ENCODE measurements around the gene ELMO1.

Gene ELMO1

GRCh38 chr7:36896956-36897590 lies 551.6 kb downstream of the ELMO1 start:
- no peak for FAIRE-seq

- no peak for FAIRE-seq
Observed at GRCh38 chr7:36896418-36896817, 552.2 kb downstream of the ELMO1 start.

DNA sequence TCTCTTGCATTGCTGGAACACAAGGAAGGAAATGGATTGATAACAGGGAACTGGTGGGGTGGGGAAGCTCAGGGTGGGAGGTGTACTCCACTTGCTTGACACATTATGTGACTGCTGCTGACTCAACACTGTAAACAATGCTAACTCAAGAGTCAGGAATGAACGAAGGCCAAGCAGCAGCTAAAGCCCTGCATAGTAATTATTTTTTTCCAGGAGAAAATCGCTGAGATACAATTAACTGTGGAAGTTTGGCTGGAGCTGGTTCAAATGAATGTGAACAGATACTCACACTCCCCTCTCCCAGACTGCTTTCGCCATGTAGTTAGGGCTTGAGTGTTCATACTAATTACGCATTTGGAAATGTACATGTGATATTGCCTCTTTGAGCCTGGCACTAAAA lies 553.5 kb downstream of the ELMO1 start:
- FAIRE-seq: no peak

- FAIRE-seq: no peak
Observed at GRCh38 chr7:36894190-36894589, 554.5 kb downstream of the ELMO1 start.

- no peak for FAIRE-seq
Observed at GRCh38 chr7:36889182-36889581, 559.5 kb downstream of the ELMO1 start.

GRCh38 chr7:36887969-36888368 lies 560.7 kb downstream of the ELMO1 start:
- no peak for FAIRE-seq

GRCh38 chr7:36887233-36887632 lies 561.4 kb downstream of the ELMO1 start:
- FAIRE-seq: no peak

GRCh38 chr7:36884910-36885309 lies 563.8 kb downstream of the ELMO1 start:
- no peak for FAIRE-seq

GRCh38 chr7:36884351-36884750 lies 564.3 kb downstream of the ELMO1 start:
- no peak for FAIRE-seq

DNA sequence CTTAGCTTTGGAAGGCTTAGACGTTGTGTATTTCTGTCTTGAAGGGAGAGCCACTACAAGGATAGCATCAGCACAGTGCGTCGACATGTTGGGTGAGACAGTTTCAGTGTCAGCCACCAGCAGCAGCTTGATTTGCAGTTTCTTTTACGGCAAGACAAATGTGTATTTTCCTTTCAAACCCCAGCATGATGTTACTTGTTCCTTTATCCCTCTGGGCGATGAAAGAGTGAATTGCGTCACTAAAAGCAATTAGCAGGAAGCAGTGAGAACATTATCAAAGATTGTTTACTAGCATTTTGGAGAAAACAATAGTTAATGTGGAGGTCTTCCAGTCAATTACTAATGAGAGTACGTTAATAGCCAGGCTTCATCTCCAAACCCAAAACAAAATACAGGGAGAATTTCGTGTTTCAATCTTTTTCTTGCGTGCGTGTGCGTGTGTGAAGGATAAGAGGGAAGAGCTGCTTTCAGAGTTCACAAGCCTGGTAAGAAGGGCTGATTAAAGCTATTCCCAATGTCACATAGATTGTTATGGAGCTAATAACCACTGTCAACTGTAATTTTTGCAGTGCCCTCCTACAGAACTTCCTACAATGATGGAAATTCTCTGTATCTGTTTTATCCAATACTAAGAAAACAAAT lies 567.3 kb downstream of the ELMO1 start:
- peak; percentile 66 for FAIRE-seq

GRCh38 chr7:36880108-36880507 lies 568.6 kb downstream of the ELMO1 start:
- peak; percentile 85 for FAIRE-seq

DNA sequence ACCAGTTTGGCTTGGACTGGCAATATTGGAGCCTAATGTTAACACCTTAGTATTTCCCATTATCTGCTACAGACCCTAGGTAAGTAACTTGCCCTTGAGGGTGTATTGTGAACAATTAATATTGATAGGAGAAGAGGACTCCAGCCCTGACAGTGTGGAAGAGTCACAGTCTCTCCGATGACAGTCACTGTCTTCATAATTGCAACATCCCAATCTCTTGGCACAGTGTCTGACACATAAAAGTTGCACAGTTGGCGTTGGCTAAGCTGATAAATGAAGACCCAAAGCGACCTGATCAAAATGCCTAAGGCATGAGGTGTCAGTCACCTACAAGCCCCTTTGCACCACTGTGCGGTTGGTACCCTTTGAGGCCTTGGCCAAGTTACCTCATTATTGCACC lies 569.6 kb downstream of the ELMO1 start:
- no peak for FAIRE-seq

DNA sequence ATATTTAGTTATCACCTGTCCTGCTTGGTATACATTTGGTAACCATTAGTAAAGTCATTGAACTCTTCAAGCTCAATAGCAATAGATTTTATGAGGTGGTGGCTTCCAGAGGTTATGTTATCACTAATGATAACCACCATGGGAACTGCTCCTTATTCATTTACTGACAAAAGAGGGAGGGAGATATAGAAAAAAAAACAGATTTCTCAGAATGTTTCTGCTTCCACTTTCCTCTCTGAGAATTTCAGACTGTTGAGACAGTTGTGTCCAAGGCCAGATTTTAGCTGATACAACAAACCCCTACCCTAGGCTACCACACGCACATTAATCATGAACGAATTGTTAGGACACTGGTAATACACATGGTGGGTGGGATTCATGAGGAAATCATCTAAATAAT lies 570.4 kb downstream of the ELMO1 start:
- no peak for FAIRE-seq

- FAIRE-seq: no peak
Observed at GRCh38 chr7:36875794-36876193, 572.9 kb downstream of the ELMO1 start.

DNA sequence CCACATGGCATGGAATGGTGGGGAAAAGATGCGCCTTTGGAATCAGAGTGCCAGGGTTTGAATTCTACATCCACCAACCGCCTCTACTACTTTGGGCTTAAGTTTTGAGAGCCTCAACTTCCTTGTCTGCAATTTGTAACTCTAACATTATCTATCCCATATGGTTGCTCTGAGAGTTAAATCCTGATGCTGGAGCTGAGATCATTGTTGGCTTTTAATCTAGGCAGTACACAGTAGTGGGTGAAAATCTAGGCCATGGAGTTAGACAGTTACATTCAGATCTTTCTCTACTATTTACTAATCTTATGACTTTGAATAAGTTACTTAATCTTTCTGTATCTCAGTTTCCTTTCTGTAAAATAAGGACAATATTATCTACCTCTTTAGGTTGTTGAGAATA lies 574.6 kb downstream of the ELMO1 start:
- peak; percentile 5 for FAIRE-seq

DNA sequence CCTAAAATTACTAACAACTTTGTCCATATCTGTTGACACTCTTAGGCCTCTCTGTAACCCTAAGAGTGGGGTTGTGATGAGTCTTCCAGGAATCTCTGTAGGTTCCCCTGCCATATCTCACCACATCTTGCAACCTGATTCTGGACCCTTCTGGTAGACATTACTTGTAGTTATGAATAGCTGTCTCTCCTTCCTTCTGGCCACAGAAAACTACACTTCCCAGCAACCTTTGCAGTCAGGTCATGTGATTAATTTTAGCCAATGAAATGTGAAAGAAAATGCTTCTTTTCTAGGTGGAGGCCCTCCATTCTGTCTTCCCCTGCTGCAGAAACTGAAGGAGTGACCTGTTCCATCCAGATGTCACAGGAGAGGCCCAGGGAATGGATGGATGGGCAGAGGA lies 576.8 kb downstream of the ELMO1 start:
- no peak for FAIRE-seq

GRCh38 chr7:36871355-36871738 lies 577.3 kb downstream of the ELMO1 start:
- no peak for FAIRE-seq

GRCh38 chr7:36870625-36871354 lies 577.9 kb downstream of the ELMO1 start:
- no peak for FAIRE-seq

DNA sequence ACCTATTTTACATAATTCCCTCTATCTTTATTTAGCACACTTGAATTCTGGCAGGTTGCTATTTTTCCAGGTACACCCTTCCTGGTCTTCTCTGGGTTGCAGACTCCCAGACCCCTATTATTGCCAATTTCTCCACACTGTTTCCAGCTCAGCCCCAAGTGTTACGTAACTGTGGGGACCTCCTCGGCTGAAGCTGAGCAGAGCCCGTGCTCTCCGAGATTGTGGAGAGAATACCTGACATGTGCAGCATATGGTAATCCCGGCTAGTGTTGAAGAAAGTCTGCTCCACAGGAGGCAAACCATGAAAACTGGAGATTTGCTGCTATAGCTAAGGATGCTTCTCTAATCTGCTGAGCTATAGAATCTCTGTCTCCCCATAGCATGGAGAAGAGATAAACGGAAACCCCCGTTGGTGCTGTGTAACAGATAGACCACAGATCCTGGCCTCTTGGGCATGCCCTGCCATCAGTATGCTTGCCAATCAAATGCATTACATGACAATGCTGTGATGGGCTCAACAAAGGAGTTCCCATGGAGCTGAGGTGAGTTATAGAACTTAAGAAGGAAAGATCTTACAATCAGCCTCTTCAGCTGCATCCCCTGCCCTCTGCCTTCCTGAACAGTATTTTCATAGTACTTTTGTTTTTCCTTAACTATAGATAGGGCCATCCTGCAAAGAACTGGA lies 579.8 kb downstream of the ELMO1 start:
- FAIRE-seq: no peak

- no peak for FAIRE-seq
Observed at GRCh38 chr7:36865019-36865418, 583.6 kb downstream of the ELMO1 start.

- FAIRE-seq: peak; percentile 53
Observed at GRCh38 chr7:36863901-36864701, 584.6 kb downstream of the ELMO1 start.

- no peak for FAIRE-seq
Observed at GRCh38 chr7:36862771-36863261, 585.8 kb downstream of the ELMO1 start.

- no peak for FAIRE-seq
Observed at GRCh38 chr7:36861656-36862055, 587.0 kb downstream of the ELMO1 start.

Data from islet of Langerhans (tissue), 1 donor.